HG03064 (cell line): ENCODE data around the gene INHBE.

ENCODE experiments used
- ATAC-seq: cut with Tn5 transposase; IDR thresholded peaks from one replicate; pipeline ENCODE4 v1.9.1; 2021; ENCODE audit warnings: low read depth; ENCODE audit not compliant: unreplicated experiment

The INHBE gene

GRCh38 chr12:57473886-57474285 lies 18.8 kb downstream of the INHBE start:
- no peak for ATAC-seq

DNA sequence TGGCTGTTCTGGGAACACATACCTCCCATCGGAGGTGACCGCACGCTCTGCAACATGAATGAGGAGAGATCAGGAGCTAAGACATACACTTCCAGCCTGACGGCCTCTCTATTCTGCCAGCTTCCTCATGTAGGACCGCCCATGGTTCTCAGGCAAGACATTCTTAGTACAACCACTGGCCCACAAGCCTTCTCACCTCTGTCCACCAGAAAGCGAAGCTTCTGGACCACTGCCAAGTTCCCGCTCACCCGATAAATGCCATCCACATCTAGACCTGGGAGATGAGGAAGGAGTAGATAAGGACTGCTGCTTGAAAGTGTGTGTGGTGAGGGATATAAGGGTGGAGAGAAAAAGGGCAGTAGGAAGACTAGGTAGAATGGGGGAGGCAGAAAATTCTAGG lies 19.3 kb downstream of the INHBE start:
- ATAC-seq = no peak

GRCh38 chr12:57474862-57475261 lies 19.8 kb downstream of the INHBE start:
- no peak for ATAC-seq

- ATAC-seq = no peak
Observed at GRCh38 chr12:57475271-57476161, 20.4 kb downstream of the INHBE start.

GRCh38 chr12:57476162-57476992 lies 21.3 kb downstream of the INHBE start:
- peak; percentile 37 for ATAC-seq

DNA sequence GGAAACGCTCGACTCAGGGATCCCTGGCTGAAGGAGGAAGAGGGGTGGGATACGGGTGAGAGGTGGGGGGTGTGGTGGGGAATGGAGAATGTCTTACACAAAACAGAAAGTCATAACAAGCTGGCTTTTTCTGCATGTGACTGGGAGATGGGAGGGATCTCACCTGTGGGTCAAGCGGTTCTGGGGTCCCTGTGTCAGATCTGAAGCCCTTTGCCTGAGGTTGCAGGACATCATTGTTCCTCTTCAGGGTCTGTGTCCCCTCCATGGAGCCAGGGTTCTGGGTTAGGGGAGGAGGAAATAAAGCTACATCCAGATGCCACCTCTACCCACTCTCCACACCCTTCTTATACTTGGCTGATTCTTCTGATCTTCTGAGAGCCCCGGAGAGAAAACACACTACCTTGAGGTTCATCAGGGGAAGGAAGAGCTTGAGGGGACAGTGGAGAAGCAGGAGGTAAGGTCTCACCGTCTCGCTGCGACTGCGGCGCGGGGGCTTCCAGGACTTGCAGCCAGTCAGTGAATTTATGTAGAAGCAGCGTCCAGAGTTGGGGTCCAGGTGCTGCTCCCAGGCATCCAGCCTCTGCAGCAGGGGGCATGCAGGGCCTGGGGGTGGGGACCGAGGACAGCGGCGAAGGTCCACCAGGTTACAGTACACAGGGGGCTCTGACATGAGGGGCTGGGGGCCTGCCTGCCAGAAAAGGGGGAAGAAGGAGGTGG lies 22.0 kb downstream of the INHBE start:
- no peak for ATAC-seq

DNA sequence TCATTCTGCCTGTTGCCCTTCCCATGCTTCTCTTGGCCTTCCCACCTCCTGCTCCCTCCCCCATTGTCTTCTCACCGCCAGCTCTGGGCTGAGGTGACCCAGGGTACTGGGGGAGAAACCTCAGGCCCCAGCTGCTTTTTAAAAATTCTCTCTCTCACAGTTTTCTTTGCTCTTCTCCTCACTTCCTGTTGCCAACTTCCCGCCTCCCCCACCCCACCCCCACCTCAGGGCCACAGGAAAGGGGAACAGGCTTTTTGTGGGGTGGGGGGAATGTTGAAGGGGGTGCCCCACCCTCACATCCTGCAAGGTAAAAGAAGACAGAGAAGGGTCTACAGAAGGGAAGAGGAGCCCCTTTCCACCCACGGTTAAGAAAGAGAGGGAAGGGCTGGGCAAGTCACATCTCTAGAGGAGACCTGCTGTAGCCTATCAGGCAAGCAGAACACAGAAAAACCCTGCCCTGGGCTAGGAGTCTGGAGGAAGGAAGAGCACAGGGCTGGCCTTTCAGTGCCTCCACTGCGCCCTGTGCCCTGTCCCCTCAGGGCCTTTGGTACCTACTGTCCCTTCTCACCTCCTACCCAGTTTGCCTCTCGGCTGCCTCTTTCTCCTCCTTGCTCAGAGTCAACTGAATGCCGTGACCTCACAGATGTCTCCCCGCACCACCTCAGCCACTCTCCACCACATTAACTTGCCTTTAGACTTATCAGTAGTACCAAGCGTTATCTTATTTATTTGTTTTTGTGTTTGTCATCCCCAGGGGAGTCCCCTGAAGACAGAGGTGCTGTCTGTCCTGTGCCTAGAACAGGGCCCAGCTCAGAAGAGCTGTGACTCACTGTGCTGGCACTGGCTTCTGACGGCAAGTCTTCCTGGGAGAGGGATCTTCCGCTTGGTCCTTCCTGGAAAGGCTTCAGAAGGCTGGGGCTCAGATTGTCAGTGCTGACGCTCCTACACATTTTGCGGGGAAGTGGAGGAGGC lies 22.9 kb downstream of the INHBE start:
- no peak for ATAC-seq

DNA sequence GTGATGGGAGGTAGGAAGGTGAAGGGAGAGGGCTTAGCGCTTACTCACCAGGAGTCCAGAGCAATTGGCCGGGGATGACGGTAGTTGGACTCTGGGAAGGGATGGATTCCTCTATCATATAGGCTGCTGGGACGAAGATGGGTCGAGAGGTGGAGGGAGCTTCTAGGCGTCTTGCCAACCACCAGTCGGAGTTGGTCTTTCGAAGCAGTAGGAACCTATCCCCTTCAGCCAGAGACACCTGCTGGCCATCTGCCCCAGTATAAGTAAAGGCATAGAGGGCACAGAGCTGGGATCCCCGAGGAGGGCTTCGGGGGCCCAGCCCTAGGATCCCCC lies 23.9 kb downstream of the INHBE start:
- ATAC-seq = no peak

DNA sequence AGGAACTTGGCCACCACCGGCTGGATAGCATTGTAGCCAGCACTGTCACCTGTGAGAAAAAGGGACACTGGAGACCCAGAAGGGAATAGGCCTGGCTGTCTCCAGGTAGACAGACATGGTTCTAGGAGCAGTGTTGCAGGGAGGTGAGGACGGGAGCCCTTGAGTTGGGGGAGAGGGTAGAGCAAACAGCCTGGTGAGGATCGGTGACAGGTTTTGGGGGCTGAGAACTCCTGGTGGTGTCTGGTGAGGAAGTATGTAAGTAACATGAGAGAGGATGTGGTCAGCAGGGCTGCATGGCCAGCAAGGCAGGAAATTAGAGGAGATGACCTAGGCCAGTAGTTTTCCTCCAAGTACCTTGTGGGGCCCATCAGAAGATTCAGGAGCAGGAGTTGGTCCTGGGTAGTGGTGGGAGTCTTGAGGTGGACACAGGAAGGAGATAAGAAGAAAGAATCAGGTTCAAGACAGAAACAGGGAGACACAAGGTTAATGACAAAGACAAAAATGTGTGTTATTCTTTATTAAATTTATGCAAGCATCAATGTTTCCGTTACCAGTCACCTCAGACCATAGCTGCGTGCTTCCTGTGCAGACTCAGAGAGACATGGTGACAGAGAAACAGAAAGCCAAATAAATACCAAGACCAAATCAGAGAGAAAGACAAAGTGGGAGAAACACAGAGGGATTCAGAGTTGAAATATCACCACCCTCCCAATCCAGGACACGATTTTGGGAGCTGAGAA lies 24.4 kb downstream of the INHBE start, which contains the start of gene ARHGAP9:
TSS of gene ARHGAP9 (minus strand) at position 491 of the 740 bp plus-strand sequence. CDS start at position 31, 460 bp downstream.
- ATAC-seq = no peak

DNA sequence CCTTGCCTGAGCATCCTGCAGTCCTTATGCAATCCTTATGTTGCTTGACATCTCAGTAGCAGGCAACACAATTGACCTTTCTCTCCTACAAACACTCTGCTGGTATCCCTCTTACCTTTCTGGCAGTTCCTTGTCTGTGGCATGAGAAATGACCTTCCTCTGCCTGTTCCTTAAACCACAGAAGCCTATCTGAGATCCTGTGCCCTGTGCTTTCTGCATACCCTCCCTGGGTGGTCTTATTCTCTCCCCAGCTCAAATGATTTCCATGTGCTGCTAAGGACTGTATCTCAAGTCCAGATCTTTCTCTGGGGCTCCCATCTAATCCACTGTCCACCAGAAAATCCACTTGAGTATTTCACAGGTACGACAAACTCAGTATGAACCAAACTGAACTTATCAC lies 26.6 kb downstream of the INHBE start:
- ATAC-seq = no peak

GRCh38 chr12:57483466-57483865 lies 28.4 kb downstream of the INHBE start:
- ATAC-seq = no peak

- no peak for ATAC-seq
Observed at GRCh38 chr12:57485695-57486094, 30.6 kb downstream of the INHBE start.

GRCh38 chr12:57487055-57487596 lies 32.0 kb downstream of the INHBE start:
- ATAC-seq = no peak

DNA sequence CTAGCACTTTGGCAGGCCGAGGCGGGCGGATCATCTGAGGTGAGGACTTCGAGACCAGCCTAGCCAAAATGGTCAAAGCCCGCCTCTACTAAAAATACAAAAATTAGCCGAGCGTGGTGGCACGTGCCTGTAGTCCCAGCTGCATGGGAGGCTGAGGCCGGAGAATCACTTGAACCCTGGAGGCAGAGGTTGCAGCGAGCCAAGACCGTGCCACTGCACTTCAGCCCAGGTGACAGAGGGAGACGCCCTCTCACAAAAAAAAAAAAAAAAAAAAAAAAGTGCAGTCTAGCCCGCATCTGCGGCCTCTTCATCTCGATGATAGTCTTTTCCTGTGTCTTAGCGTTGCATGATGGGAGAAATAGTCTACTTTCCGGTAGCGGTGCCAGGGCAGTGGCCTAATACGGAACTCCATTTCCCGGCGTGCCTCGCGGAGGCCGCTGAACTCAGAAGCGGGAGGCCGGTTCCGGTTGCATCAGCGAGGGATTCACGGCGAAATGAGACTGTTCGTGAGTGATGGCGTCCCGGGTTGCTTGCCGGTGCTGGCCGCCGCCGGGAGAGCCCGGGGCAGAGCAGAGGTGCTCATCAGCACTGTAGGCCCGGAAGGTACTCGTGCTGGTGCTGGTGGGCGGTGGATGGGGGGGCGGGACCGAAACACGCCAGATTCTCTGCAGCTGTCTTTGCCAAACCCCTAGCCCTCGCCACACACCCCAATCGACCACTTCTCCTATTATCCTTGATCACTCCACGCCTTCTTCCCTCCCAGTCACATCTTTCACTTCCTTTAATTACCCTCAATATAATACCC lies 32.7 kb downstream of the INHBE start, which contains the start of gene MARS1:
TSS of gene MARS1 (plus strand) at position 472 of the 805 bp plus-strand sequence. CDS start at position 495, 23 bp downstream.
- ATAC-seq = peak; percentile 96

DNA sequence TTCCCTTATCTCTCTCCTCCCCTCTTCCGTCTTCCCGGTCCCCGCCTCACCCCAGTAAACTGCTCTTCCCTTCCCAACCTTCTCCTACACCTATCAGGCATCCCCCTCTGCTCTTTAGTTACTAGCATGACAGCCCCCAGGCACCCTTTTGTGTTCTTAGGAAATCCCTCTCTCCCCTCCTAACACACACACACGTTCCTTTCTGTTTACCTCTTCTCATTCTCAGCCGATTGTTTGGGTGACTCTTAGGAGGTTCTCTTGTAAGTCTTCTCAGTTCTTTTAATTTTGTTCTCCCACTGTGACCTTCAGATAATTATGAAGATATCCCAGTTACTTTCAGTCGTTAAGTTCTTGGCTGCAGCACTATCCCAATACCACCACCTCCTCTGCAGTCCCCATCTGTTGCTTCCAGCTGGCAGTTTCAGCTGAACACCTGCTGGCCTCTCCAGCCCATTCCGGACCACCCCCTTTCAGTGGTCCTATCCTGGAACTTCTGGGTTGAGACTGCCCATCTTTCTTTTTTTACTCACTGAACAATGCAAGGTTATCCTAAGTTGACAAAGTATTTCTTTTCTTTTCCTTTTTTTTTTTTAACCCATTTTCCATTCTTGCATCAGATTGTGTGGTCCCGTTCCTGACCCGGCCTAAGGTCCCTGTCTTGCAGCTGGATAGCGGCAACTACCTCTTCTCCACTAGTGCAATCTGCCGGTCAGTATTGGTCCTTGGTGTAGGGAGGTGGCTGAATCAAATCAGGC lies 33.5 kb downstream of the INHBE start:
- ATAC-seq = no peak

- ATAC-seq = no peak
Observed at GRCh38 chr12:57489157-57489641, 34.1 kb downstream of the INHBE start.

- ATAC-seq = no peak
Observed at GRCh38 chr12:57490126-57490525, 35.0 kb downstream of the INHBE start.
